HG03103 (cell line): ENCODE data around the gene ECSIT.
"Not testable (repeated sequence)": the region's sequence is repeated elsewhere in the genome, so short reads cannot be mapped to it uniquely, and the experiment has no call there.

Source experiments
- ATAC-seq: cut with Tn5 transposase; IDR thresholded peaks from one replicate; pipeline ENCODE4 v1.9.1; 2021; ENCODE audit warnings: low read depth; ENCODE audit not compliant: unreplicated experiment

Gene ECSIT

DNA sequence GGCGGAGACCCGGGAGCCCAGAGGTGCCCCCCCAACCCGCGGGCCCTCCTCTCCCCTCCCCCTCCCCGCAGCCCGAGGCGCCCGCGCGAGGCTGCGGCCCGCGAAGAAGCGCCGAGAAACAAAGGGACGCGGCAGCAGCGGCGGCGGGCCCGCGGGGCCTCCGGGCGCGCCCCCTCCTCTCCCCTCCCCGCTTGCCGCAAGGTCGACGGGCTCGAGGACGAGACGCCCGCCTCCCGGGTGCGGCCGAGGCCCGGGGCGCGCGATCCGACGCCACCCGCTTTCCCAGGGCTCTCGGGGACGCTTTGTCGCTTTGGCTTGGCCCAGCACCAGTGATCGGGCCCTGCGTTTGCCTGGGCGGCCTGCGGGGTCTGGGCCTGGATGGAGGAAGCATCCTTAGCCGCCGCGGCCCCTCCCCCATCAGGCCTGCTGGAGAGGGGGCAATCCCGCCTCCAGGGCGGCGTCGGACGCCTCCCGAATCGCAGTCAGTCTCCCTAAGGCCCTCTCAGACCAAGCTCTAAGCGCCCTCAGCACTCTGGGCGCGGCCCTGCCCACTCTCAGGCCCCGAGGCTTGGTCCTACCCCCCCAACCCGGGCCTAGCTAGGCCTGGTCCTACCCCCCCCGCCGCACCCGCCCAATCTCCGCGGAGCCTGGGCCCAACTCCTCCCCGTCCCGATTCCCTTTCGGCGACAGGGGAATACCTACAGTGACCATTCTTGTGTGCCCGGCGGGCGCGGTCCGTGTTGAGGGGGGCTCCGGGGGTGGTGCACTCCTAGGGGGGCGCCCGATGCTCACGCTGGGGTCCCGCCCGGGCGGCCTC, 48.8 kb downstream of the ECSIT start:
- ATAC-seq, result no peak

GRCh38 chr19:11479090-11479897, 49.6 kb downstream of the ECSIT start:
- no peak for ATAC-seq

GRCh38 chr19:11478167-11479089, 50.5 kb downstream of the ECSIT start:
- ATAC-seq, result no peak

- ATAC-seq, result no peak
Measured at GRCh38 chr19:11475861-11476260, 53.1 kb downstream of the ECSIT start.

DNA sequence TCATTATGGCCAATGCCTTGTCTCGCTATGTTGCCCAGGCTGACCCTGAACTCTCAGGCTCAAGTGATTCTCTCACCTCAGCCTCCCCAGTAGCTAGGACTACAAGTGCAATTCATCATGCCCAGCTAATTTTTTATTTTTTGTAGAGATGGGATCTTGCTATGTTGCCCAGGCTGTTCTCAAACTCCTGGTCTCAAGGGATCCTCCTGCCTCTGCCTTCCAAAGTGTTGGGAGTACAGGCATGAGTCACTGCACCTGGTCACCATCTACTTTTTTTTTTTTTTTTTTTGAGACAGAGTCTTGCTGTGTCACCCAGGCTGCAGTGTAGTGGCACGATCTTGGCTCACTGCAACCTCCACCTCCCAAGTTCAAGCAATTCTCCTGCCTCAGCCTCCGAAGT, 53.6 kb downstream of the ECSIT start:
- not testable (repeated sequence) for ATAC-seq

DNA sequence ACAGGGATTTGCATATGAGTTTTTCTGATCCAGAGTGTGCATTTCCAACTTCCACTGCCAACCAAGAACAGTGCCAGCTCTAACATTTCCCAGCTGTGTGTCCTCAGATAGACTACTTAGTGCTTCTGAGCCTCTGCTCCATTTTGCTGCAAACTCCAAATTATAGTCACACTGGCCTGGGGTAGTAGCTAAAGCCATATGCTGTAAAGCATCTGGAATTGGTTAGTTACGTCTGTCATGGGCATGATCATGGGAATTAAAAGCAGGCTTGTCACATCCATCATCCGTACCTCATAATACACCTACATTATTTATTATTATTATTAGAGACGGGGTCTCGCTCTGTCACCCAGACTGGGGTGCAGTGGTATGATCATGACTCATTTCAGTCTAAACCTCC, 55.2 kb downstream of the ECSIT start:
- no peak for ATAC-seq

DNA sequence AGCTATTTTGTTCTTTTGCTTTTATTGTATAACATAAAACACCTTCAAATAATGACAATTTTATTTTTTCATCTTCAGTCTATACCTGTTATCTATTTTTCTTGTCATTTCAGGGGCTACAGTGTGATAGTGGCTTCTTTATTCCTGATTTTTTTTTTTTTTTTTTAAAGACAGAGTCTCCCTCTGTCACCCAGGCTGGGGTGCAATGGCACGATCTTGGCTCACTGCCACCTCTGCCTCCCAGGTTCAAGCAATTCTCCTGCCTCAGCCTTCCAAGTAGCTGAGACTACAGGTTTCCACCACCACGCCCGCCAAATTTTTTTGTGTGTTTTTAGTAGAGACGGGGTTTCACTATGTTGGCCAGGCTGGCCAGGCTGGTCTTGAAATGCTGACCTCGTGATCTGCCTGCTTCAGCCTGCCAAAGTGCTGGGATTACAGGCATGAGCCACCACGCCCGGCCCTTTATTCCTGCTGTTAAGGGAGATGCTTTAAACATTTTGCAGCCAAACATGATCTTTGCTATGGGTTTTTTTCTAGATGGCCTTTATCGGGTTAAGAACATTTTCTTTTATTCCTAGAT, 60.6 kb downstream of the ECSIT start:
- ATAC-seq, result not testable (repeated sequence)

GRCh38 chr19:11465600-11465999, 63.3 kb downstream of the ECSIT start:
- no peak for ATAC-seq

- ATAC-seq, result no peak
Measured at GRCh38 chr19:11464333-11465265, 64.3 kb downstream of the ECSIT start.

- ATAC-seq, result no peak
Measured at GRCh38 chr19:11463391-11463790, 65.5 kb downstream of the ECSIT start.

DNA sequence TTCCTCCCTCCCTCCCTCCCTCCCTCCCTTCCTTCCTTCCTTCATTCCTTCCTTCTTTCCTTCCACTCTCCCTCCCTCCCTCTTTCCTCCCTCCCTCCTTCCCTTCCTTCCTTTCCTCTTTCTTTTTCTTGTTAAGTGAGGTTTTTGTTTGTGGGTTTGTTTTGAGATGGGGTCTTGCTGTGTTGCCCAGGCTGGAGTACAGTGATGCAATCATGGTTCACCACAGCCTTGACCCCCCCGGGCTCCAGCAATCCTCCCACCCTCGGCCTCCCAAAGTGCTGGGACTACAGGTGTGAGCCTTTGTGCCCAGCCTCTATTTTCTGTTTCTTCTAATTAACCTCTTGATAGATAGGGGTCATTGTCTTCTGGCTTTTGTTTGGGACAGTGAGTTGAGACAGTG, 67.5 kb downstream of the ECSIT start:
- ATAC-seq, result no peak

DNA sequence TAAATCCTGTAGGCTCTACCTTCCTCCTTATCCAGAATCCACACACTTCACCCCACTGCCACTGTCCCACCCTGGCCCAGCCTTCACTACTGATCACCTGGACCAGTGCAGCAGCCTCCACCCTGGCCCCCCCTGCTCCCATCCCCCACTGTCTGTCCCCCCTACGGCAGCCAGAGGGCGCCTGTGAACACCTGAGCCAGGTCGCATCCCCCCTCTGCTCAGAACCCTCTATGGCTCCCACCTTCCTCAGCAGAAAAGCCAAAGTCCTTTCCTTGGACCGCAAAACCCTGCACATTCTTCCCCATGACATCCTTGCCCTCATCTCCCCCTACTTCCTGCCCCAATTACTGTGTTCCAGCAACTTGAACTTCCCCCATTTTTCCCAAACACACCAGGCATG, 68.7 kb downstream of the ECSIT start:
- ATAC-seq, result no peak

DNA sequence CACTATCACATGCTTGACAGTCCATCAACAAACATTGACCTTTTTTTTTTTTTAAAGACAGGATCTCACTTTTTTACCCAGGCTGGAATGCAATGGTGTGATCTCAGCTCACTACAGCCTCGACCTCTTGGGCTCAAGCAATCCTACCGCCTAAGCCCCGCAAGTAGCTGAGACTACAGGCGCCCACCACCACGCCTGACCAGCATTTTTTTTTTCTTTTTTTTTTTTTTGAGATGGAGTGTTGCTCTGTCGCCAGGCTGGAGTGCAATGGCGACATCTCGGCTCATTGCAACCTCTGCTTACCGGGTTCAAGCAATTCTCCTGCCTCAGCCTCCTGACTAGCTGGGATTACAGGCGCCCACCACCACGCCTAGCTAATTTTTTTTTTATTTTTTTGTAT, 70.0 kb downstream of the ECSIT start:
- not testable (repeated sequence) for ATAC-seq

GRCh38 chr19:11458236-11458900, 70.6 kb downstream of the ECSIT start:
- no peak for ATAC-seq

GRCh38 chr19:11457831-11458230, 71.1 kb downstream of the ECSIT start:
- no peak for ATAC-seq

- no peak for ATAC-seq
Measured at GRCh38 chr19:11457115-11457514, 71.8 kb downstream of the ECSIT start.

DNA sequence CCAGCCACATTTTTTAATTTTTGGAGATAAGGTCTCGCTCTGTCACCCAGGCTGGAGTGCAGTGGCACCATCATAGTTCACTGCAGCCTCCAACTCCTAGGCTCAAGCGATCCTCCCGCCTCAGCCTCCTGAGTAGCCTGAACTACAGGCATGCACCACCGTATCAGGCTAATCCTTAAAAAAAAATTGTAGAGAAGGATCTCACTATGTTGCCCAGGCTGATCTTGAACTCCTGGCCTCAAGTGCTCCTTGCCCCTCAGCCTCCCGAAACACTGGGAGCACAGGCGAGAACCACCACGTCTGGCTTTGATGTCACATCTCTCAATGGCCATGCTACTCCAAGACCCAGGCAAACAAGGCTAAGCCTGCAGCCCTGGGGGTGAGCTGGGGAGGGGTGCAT, 72.3 kb downstream of the ECSIT start:
- ATAC-seq, result no peak
